ENCODE measurements around the gene C6orf120. TPM values are rescaled to one million over a fixed set of nuclear protein-coding genes. Genes with fewer than 3 reads are reported as not detected.
"Not testable (repeated sequence)": the region's sequence is repeated elsewhere in the genome, so short reads cannot be mapped to it uniquely, and the experiment has no call there.

Gene C6orf120
- total RNA-seq, 2 experiments from 2014 or later: 19.2 to 19.6 TPM

GRCh38 chr6:169695131-169695530 is 6.8 kb upstream of the C6orf120 start:
- CTCF ChIA-PET: interaction anchor here (0.9 kb wide), 1 partner anchor 14 kb away, joined by 3 read pairs; no protein-coding TSS in a partner anchor
- Mint-ChIP-seq H3K9me3 (peaks cover 10% of the 10 kb centered on the region), H3K36me3 (ENCODE audit: low read depth) (peaks cover 20% of the 10 kb centered on the region), H3K27me3 (no peaks in the 10 kb centered on the region), H3K4me1 (peaks cover 16% of the 10 kb centered on the region), H3K27ac (no peak overlapping the region), H3K4me3 (no peak overlapping the region)
- no peak for DNase-seq
- POLR2A ChIA-PET: no interaction called here

DNA sequence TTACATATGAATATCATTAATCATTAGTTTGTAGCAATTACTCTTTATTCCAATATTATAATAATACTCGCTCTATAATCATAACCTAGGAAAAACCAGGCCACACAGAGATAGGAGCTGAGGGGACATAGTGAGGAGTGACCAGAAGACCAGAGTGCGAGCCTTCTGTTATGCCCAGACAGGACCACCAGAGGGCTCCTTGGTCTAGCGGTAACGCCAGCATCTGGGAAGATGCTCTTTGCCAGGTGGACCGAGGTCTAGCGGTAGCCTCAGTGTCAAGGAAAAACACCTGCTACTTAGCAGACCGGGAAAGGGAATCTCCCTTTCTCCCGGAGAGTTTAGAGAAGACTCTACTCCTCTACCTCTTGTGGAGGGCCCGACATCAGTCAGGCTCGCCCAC is 4.8 kb upstream of the C6orf120 start:
- H3K4me3 Mint-ChIP-seq, POLR2A ChIA-PET, H3K9me3 Mint-ChIP-seq, CTCF ChIA-PET, DNase-seq, H3K27ac Mint-ChIP-seq, H3K27me3 Mint-ChIP-seq: not testable (repeated sequence)
- Mint-ChIP-seq H3K36me3 (ENCODE audit: low read depth) (peaks cover 15% of the 10 kb centered on the region), H3K4me1 (peaks cover 24% of the 10 kb centered on the region)

DNA sequence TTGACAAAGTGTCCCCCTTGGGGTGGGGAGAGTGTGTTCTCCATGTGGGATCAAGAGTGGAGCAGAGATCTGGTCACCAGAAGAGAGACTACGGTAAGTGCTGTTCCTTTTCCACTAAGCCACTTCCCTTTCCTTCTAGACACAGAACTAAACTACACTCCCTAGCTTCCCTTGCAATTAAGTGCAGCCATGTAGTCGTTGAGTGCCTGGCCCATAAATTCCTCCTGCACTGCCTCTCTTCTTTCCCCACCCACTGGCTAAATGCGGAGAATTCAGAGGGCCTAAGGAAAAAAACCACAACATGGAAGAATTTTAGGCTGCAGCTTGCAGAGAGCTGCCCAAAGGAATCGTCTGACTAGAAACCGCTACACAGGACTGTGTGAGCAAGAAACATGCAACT is 1.6 kb upstream of the C6orf120 start:
- POLR2A ChIA-PET: interaction anchor here (0.9 to 8.7 kb wide), 5 partner anchors 10 to 292 kb away, joined by 3 to 135 read pairs (median 9); partner anchors contain the start of gene PHF10
- Mint-ChIP-seq H3K36me3 (ENCODE audit: low read depth) (peaks cover 28% of the 10 kb centered on the region), H3K4me1 (peaks cover 46% of the 10 kb centered on the region), H3K9me3 (peaks cover 5% of the 10 kb centered on the region), H3K27ac (no peak overlapping the region), H3K27me3 (no peaks in the 10 kb centered on the region), H3K4me3 (peak overlapping the region; percentile 14)
- DNase-seq: no peak
- CTCF ChIA-PET: interaction anchor here (1.4 to 2.6 kb wide), 2 partner anchors 9 to 89 kb away, joined by 3 to 13 read pairs; no protein-coding TSS in a partner anchor

- POLR2A ChIA-PET: interaction anchor here (0.8 to 8.7 kb wide), 23 partner anchors 9 to 883 kb away, joined by 3 to 135 read pairs (median 6); partner anchors contain the start of genes DYNLT2, ERMARD, FAM120B and PDCD2
- CTCF ChIA-PET: interaction anchor here (1.0 to 2.7 kb wide), 7 partner anchors 16 to 883 kb away, joined by 3 to 14 read pairs (median 3); partner anchors contain the start of gene PDCD2
- Mint-ChIP-seq H3K27me3 (no peaks in the 10 kb centered on the region), H3K27ac (peak overlapping the region; percentile 71), H3K4me1 (peaks cover 54% of the 10 kb centered on the region), H3K9me3 (no peaks in the 10 kb centered on the region), H3K36me3 (ENCODE audit: low read depth) (peaks cover 32% of the 10 kb centered on the region), H3K4me3 (peak overlapping the region; percentile 89)
- DNase-seq: no peak
Observed at GRCh38 chr6:169701311-169701953, 494 bp upstream of the C6orf120 start.

DNA sequence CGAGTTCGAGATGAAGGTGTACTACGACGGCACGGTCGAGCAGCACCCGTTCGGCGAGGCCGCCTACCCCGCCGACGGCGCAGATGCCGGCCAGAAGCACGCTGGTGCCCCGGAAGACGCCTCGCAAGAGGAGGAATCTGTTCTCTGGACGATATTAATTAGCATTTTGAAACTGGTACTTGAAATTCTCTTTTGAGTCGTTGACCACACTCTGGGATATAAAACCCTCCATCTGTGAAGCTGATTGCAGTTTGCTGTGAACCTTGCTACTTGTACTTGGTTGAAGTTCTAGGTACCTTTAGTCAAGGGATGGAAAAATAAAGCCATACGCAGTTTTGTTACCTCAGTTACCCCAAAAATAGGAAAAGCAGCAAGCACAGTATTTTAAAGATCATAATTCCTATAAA is 917 bp downstream of the C6orf120 start:
- H3K4me3 Mint-ChIP-seq: peak overlapping the region; percentile 89

GRCh38 chr6:169707772-169708171 is 5.8 kb downstream of the C6orf120 start:
- peaks cover 35% of the 10 kb centered on the region for H3K36me3 Mint-ChIP-seq (ENCODE audit: low read depth)
- CTCF ChIA-PET: interaction anchor here (0.6 to 1.7 kb wide), 4 partner anchors 10 to 82 kb away, joined by 4 to 6 read pairs (median 4); no protein-coding TSS in a partner anchor
- POLR2A ChIA-PET: no interaction called here
- H3K4me3 Mint-ChIP-seq: no peak overlapping the region
- H3K27me3 Mint-ChIP-seq: no peaks in the 10 kb centered on the region
- no peak for DNase-seq
- peaks cover 39% of the 10 kb centered on the region for H3K4me1 Mint-ChIP-seq
- H3K9me3 Mint-ChIP-seq: no peaks in the 10 kb centered on the region
- H3K27ac Mint-ChIP-seq: no peak overlapping the region

More for the DNA sequence above, 917 bp downstream of the C6orf120 start:
- H3K27ac Mint-ChIP-seq: peak overlapping the region; percentile 86
- H3K9me3 Mint-ChIP-seq: no peaks in the 10 kb centered on the region
- CTCF ChIA-PET: interaction anchor here (2.6 to 2.7 kb wide), 2 partner anchors 20 to 86 kb away, joined by 13 to 14 read pairs; no protein-coding TSS in a partner anchor
- H3K36me3 Mint-ChIP-seq (ENCODE audit: low read depth): peaks cover 31% of the 10 kb centered on the region
- H3K27me3 Mint-ChIP-seq: no peaks in the 10 kb centered on the region
- no peak for DNase-seq
- peaks cover 54% of the 10 kb centered on the region for H3K4me1 Mint-ChIP-seq
- POLR2A ChIA-PET: interaction anchor here (0.8 to 8.7 kb wide), 19 partner anchors 8 to 881 kb away, joined by 3 to 135 read pairs (median 7); partner anchors contain the start of genes DYNLT2, ERMARD, PDCD2 and PHF10

DNA sequence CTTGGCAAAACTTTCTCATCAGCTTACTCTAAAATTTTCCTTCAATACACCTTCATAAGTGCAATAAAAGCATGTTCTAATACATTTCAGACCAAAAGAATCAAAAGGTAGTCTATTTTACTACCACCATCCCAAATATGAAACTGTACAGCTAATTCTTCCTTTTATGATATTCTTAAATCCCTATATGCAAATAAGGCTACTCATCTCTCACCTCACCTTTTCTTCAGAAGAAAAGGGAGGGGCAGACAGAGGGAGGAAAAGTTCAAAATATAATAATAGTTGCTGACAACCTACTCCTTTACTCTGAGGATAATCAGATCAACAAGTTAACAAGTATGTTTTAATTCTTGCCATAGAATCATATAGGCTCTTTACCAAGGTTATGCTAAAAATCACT is 7.4 kb downstream of the C6orf120 start:
- no peak for DNase-seq
- CTCF ChIA-PET: interaction anchor here (0.8 to 1.7 kb wide), 6 partner anchors 9 to 42 kb away, joined by 3 to 6 read pairs (median 3); partner anchors contain the start of genes DYNLT2 and ERMARD
- no peak overlapping the region for H3K27ac Mint-ChIP-seq
- no peak overlapping the region for H3K4me3 Mint-ChIP-seq
- H3K36me3 Mint-ChIP-seq (ENCODE audit: low read depth): peaks cover 30% of the 10 kb centered on the region
- POLR2A ChIA-PET: interaction anchor here (0.7 to 4.0 kb wide), 5 partner anchors 7 to 43 kb away, joined by 3 to 29 read pairs (median 6); partner anchors contain the start of genes C6orf120, DYNLT2, ERMARD and PHF10
- H3K9me3 Mint-ChIP-seq: no peaks in the 10 kb centered on the region
- no peaks in the 10 kb centered on the region for H3K27me3 Mint-ChIP-seq
- H3K4me1 Mint-ChIP-seq: peaks cover 23% of the 10 kb centered on the region

DNA sequence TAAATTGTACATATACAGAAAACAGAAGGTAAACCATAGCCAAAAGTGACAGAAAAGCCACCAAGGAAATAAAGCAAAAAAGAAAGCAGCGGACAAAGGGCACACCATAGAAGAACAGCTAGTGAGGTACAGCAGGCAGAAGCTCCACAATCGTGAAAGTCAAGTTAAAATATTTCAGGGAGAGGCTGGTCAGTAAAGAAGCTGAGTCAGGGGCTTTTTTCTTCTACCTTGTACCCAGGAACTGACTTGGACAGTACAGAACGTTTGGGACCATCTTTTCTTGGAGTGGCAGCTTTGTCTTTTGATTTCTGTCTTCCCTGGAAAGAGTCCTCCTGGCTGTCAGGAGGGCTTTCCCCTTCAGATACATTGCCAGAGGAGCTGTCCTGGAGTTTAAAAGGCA is 8.1 kb downstream of the C6orf120 start:
- H3K27ac Mint-ChIP-seq: no peak overlapping the region

DNA sequence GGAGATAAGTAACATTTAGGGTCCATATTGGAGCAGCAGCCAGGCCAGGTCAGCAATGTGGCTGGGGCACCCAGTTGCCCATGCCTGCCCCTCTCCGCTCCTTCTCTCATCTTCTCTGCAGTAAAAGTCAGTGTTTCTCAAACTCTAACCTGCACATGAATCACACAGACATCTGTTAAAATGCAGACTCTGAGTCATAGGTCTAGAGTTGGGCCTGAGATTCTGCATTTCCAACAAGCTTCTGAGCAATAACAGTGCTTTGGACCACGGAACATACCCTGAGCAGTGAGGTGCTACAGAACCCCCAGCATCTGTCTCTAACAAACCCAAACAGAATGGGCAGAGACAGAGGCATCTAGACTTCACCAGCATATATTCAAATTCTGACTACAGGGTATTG is 12.3 kb downstream of the C6orf120 start:
- Mint-ChIP-seq H3K27me3 (no peaks in the 10 kb centered on the region), H3K36me3 (ENCODE audit: low read depth) (peaks cover 44% of the 10 kb centered on the region), H3K4me1 (peaks cover 9% of the 10 kb centered on the region), H3K4me3 (no peak overlapping the region), H3K9me3 (no peaks in the 10 kb centered on the region), H3K27ac (peak overlapping the region; percentile 49)
- ChIA-PET POLR2A (interaction anchor here (1.1 to 1.3 kb wide), 2 partner anchors 9 to 11 kb away, joined by 3 to 4 read pairs; no protein-coding TSS in a partner anchor), CTCF (no interaction called here)
- no peak for DNase-seq

More for the DNA sequence above, 8.1 kb downstream of the C6orf120 start:
- CTCF ChIA-PET: interaction anchor here (1.4 kb wide), 1 partner anchor 10 kb away, joined by 6 read pairs; no protein-coding TSS in a partner anchor
- no peaks in the 10 kb centered on the region for H3K9me3 Mint-ChIP-seq
- POLR2A ChIA-PET: interaction anchor here (1.2 to 4.0 kb wide), 5 partner anchors 8 to 43 kb away, joined by 4 to 29 read pairs (median 6); partner anchors contain the start of genes C6orf120, DYNLT2, ERMARD and PHF10
- no peaks in the 10 kb centered on the region for H3K27me3 Mint-ChIP-seq
- peaks cover 33% of the 10 kb centered on the region for H3K36me3 Mint-ChIP-seq (ENCODE audit: low read depth)
- no peak for DNase-seq
- peaks cover 19% of the 10 kb centered on the region for H3K4me1 Mint-ChIP-seq
- no peak overlapping the region for H3K4me3 Mint-ChIP-seq

DNA sequence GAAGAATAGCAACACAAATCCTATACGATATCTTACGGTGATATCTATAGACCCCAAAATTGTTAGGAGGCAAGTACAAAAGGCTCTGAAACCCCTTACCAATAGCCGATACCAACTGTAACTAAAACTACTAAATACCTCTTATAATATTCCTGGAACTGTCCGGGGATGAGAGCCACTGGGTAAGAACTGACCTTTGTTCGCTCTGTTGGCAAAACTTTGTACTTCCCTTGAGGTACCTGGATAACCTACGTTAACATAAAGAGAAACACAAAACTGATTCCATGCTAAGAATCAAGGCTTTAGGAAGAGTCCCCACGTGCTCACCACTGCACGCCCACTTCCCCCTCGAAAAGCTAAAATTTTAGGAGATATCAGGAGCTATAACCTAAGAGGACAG is 12.7 kb downstream of the C6orf120 start:
- H3K27me3 Mint-ChIP-seq: no peaks in the 10 kb centered on the region
- POLR2A ChIA-PET: interaction anchor here (1.1 to 1.5 kb wide), 4 partner anchors 10 to 12 kb away, joined by 3 to 4 read pairs (median 3); partner anchors contain the start of gene C6orf120
- no peak overlapping the region for H3K4me3 Mint-ChIP-seq
- H3K4me1 Mint-ChIP-seq: peaks cover 11% of the 10 kb centered on the region
- no peaks in the 10 kb centered on the region for H3K9me3 Mint-ChIP-seq
- H3K27ac Mint-ChIP-seq: no peak overlapping the region
- CTCF ChIA-PET: no interaction called here
- no peak for DNase-seq
- peaks cover 47% of the 10 kb centered on the region for H3K36me3 Mint-ChIP-seq (ENCODE audit: low read depth)

DNA sequence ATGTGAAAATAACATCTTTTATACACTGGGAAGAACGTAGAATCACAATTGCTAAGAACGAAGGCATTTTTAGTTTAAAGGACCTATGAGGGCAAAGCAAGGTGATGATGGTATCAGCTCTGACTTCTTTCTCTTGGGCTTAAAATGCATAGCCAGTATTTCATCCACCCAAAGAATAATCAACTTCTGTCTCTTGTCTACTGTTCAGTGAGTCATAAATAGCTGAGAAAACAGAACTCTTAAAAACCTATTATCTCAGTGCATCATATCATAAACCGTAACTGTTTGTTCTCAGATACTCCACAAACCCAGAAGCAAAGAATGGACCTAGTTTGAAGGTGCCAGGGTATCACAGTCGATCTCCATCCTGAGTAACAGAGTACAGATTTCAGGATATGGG is 17.2 kb downstream of the C6orf120 start:
- ChIA-PET POLR2A (interaction anchor here (1.4 to 3.8 kb wide), 3 partner anchors 15 to 32 kb away, joined by 3 to 28 read pairs (median 22); partner anchors contain the start of genes C6orf120, DYNLT2, ERMARD and WDR27), CTCF (interaction anchor here (0.8 to 1.2 kb wide), 2 partner anchors 10 to 18 kb away, joined by 3 to 5 read pairs; partner anchors contain the start of genes C6orf120 and WDR27)
- Mint-ChIP-seq H3K36me3 (ENCODE audit: low read depth) (peaks cover 43% of the 10 kb centered on the region), H3K27me3 (no peaks in the 10 kb centered on the region), H3K27ac (no peak overlapping the region), H3K4me1 (peaks cover 29% of the 10 kb centered on the region), H3K9me3 (no peaks in the 10 kb centered on the region), H3K4me3 (no peak overlapping the region)
- no peak for DNase-seq

GRCh38 chr6:169720207-169720855 is 18.4 kb downstream of the C6orf120 start:
- Mint-ChIP-seq H3K4me3 (no peak overlapping the region), H3K4me1 (peaks cover 33% of the 10 kb centered on the region), H3K9me3 (no peaks in the 10 kb centered on the region), H3K27ac (no peak overlapping the region), H3K27me3 (peaks cover 2% of the 10 kb centered on the region), H3K36me3 (ENCODE audit: low read depth) (peaks cover 35% of the 10 kb centered on the region)
- ChIA-PET POLR2A (interaction anchor here (1.3 to 7.1 kb wide), 5 partner anchors 16 to 71 kb away, joined by 3 to 135 read pairs (median 22); partner anchors contain the start of genes C6orf120, DYNLT2, ERMARD and WDR27), CTCF (interaction anchor here (1.2 to 1.5 kb wide), 2 partner anchors 10 to 19 kb away, joined by 5 to 6 read pairs; partner anchors contain the start of genes C6orf120 and WDR27)
- DNase-seq: no peak
